Fibroblast of lung (primary cell): ENCODE results near the gene OXCT2.

Experiments
- EZH2 ChIP-seq: IDR thresholded peaks from 2 replicates; pipeline ENCODE4 v1.5.1; 2012; ENCODE audit warnings: low read length, control low read depth, mild to moderate bottlenecking; ENCODE audit errors: missing control alignments
- TF ChIP-seq, protein P1 (sequence below), 2 donors: IDR thresholded peaks in 1 of 2; conservative IDR thresholded peaks in 1 of 2; 1 replicate in 1 of 2; 2 replicates in 1 of 2; pipeline ENCODE4 v1.5.1; 2011 to 2012; ENCODE audit warnings: low read length in 2 of 2, control low read depth in 1 of 2, inconsistent platforms in 1 of 2, low read depth in 1 of 2, mild to moderate bottlenecking in 1 of 2

GRCh38 chr1:39737546-39738169 is 33.5 kb downstream of the OXCT2 start:
- TF ChIP-seq, protein P1, sequence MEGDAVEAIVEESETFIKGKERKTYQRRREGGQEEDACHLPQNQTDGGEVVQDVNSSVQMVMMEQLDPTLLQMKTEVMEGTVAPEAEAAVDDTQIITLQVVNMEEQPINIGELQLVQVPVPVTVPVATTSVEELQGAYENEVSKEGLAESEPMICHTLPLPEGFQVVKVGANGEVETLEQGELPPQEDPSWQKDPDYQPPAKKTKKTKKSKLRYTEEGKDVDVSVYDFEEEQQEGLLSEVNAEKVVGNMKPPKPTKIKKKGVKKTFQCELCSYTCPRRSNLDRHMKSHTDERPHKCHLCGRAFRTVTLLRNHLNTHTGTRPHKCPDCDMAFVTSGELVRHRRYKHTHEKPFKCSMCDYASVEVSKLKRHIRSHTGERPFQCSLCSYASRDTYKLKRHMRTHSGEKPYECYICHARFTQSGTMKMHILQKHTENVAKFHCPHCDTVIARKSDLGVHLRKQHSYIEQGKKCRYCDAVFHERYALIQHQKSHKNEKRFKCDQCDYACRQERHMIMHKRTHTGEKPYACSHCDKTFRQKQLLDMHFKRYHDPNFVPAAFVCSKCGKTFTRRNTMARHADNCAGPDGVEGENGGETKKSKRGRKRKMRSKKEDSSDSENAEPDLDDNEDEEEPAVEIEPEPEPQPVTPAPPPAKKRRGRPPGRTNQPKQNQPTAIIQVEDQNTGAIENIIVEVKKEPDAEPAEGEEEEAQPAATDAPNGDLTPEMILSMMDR (conservative IDR thresholded peaks at IDR 0.05 in 1 of 2, IDR thresholded peaks at IDR 0.05 in 1 of 2; ENCODE audit: low read depth in 1 of 2, low read length in 2 of 2): no peak
- no peak for TF ChIP-seq EZH2
